ENCODE data around the gene COPS3. TPM values are rescaled to one million over a fixed set of nuclear protein-coding genes. Genes with fewer than 3 reads are reported as not detected.

COPS3 gene
- total RNA-seq, 1 experiment from 2014 or later, result 113 TPM

DNA sequence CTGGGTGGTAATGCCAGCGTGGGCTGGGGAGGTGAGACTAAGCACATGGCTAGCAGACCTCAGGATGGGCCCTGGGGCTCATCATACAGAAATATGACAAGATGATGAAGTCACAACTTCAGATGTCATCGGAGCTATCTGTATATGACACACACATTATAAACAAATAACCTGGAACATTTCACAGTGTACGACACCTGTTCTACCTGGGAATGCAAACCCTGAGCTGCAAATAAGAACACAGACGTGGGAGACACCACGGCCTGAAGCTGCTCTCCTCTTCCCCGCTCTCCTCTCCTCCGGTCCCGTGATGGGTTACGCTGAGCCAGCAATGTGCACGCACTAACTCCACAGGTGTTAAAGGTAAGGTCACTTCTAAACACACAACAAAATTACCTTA lies 79.8 kb downstream of the COPS3 start:
- H3K27ac Mint-ChIP-seq, result no peak overlapping the region

More for the DNA sequence above, 79.8 kb downstream of the COPS3 start:
- TF ChIP-seq CTCF (conservative IDR thresholded peaks at IDR 0.05), result no peak
- H3K56ac ChIP-seq (ENCODE audit: insufficient read length, low read depth, low read length), result no peak overlapping the region
- H2BK15ac ChIP-seq (ENCODE audit: low read depth, low read length), result no peak overlapping the region
- no peaks in the 10 kb centered on the region for H3K4me1 ChIP-seq (ENCODE audit: insufficient read depth, low read length)
- no peaks in the 10 kb centered on the region for H3K27me3 ChIP-seq (ENCODE audit: insufficient read depth, low read length)
- no peak overlapping the region for H3K4me3 Mint-ChIP-seq
- no peak overlapping the region for H3K4ac ChIP-seq (ENCODE audit: low read depth, low read length)
- no peak overlapping the region for H3K14ac ChIP-seq (ENCODE audit: insufficient read depth, low read length)
- DNase-seq, result no peak
- H4K20me1 ChIP-seq (ENCODE audit: control insufficient read depth, insufficient read depth, insufficient read length), result no peaks in the 10 kb centered on the region
- no peak overlapping the region for H2BK120ac ChIP-seq (ENCODE audit: low read depth, low read length, poor library complexity, severe bottlenecking)
- no peak overlapping the region for H4K91ac ChIP-seq (ENCODE audit: insufficient read length, low read depth, low read length)
- H3K4me1 Mint-ChIP-seq, result no peaks in the 10 kb centered on the region
- no peaks in the 10 kb centered on the region for H3K79me2 ChIP-seq (ENCODE audit: insufficient read depth, low read length)
- H3K4me2 ChIP-seq (ENCODE audit: insufficient read depth, insufficient read length, low read length), result no peak overlapping the region
- H3K27me3 Mint-ChIP-seq (ENCODE audit: low read depth), result peaks cover 4% of the 10 kb centered on the region
- no peaks in the 10 kb centered on the region for H3K9me3 Mint-ChIP-seq
- H3K9me3 ChIP-seq (ENCODE audit: control insufficient read depth, low read depth, low read length), result no peaks in the 10 kb centered on the region
- H2AFZ ChIP-seq (ENCODE audit: low read length), result no peak overlapping the region
- H3K36me3 Mint-ChIP-seq (ENCODE audit: insufficient read depth in 1 of 3, low read depth in 3 of 3), result no peaks in the 10 kb centered on the region
- no peak overlapping the region for H3T11ph ChIP-seq (ENCODE audit: low read length)
- no peak overlapping the region for H3K9ac ChIP-seq (ENCODE audit: extremely low read depth, insufficient read length, low read length)
- H2BK5ac ChIP-seq (ENCODE audit: insufficient read length, low read length), result no peak overlapping the region
- H3K18ac ChIP-seq (ENCODE audit: insufficient read length, low read depth, low read length), result no peak overlapping the region
- H4K5ac ChIP-seq (ENCODE audit: insufficient read length, low read depth, low read length), result no peak overlapping the region
- no peak overlapping the region for H2BK12ac ChIP-seq (ENCODE audit: insufficient read length, low read depth, low read length)
- peaks cover 3% of the 10 kb centered on the region for H3K23me2 ChIP-seq (ENCODE audit: insufficient read length, low read depth, low read length, poor library complexity, severe bottlenecking)
- no peak overlapping the region for H3K27ac ChIP-seq (ENCODE audit: insufficient read length, low read depth, low read length)
- H2AK5ac ChIP-seq (ENCODE audit: insufficient read length, low read length), result no peak overlapping the region
- no CpG with 5 or more reads among the region's 10 CpGs for WGBS (ENCODE audit: extremely low coverage, insufficient read length, low lambda C conversion rate)
- no peak overlapping the region for H4K8ac ChIP-seq (replicated peaks; ENCODE audit: insufficient read length, low read depth, low read length)
- H3K23ac ChIP-seq (ENCODE audit: insufficient read length, low read depth, low read length), result no peak overlapping the region
- H3K79me1 ChIP-seq (ENCODE audit: insufficient read depth, low read depth, low read length, poor library complexity, severe bottlenecking), result no peaks in the 10 kb centered on the region
- H2BK20ac ChIP-seq (ENCODE audit: low read depth, low read length, poor library complexity, severe bottlenecking), result no peak overlapping the region
